Activated B cell treated with CpG ODN at 0.5 μM for 24 hours (primary cell): ENCODE data around the gene PFKFB3. TPM values are rescaled to one million over a fixed set of nuclear protein-coding genes. Genes with fewer than 3 reads are reported as not detected.
"Not testable (repeated sequence)": the region's sequence is repeated elsewhere in the genome, so short reads cannot be mapped to it uniquely, and the experiment has no call there.

Experiments
- ATAC-seq: fragments of 200-7000 bp; cut with Tn5 transposase; one replicate; pipeline ENCODE4 v1.10.0; 2021; ENCODE audit warnings: low read depth, mild to moderate bottlenecking, moderate library complexity
- CTCF ChIA-PET: fragments of 350-600 bp; sonication (Branson Sonifier 250); formaldehyde crosslinking; loops from one replicate; lab custom pipeline; 2021; ENCODE audit warnings: antibody characterized with exemption; lab: Charles Lee
- POLR2A ChIA-PET: fragments of 350-600 bp; sonication (Branson Sonifier 250); formaldehyde crosslinking; loops from one replicate; lab custom pipeline; 2021; ENCODE audit warnings: antibody characterized with exemption; lab: Charles Lee
- DNase-seq: peaks from one replicate; pipeline ENCODE4 v3.0.0; 2022
- H3K27ac Mint-ChIP-seq: one replicate; pipeline ENCODE4 v1.8.0; 2020; ENCODE audit warnings: mixed read lengths
- H3K27me3 Mint-ChIP-seq: one replicate; pipeline ENCODE4 v1.8.0; 2021; ENCODE audit warnings: mixed read lengths
- H3K36me3 Mint-ChIP-seq: one replicate; pipeline ENCODE4 v1.8.0; 2021; ENCODE audit warnings: low read depth, mixed read lengths
- H3K4me1 Mint-ChIP-seq: one replicate; pipeline ENCODE4 v1.8.0; 2021; ENCODE audit warnings: mixed read lengths
- H3K4me3 Mint-ChIP-seq: one replicate; pipeline ENCODE4 v1.8.0; 2020; ENCODE audit warnings: mild to moderate bottlenecking, mixed read lengths
- H3K9me3 Mint-ChIP-seq: one replicate; pipeline ENCODE4 v1.8.0; 2020; ENCODE audit warnings: mixed read lengths
- intact Hi-C: fragments of 100-400 bp; cut with micrococcal nuclease; formaldehyde crosslinking; loops from one replicate; pipeline ENCODE4 v1.15.1; 2024
- total RNA-seq: library from RNA; stranded (reverse); gene quantifications from 2 replicates; pipeline ENCODE4 v1.2.3, GENCODE V29; 2022
- TF ChIP-seq, protein P1 (sequence below): fragments of 200-600 bp; IDR thresholded peaks from one replicate; pipeline ENCODE4 v1.8.0; 2022; ENCODE audit warnings: antibody characterized with exemption, mild to moderate bottlenecking

PFKFB3 gene
- total RNA-seq, 1 donor from 2014 or later, result 105 TPM

DNA sequence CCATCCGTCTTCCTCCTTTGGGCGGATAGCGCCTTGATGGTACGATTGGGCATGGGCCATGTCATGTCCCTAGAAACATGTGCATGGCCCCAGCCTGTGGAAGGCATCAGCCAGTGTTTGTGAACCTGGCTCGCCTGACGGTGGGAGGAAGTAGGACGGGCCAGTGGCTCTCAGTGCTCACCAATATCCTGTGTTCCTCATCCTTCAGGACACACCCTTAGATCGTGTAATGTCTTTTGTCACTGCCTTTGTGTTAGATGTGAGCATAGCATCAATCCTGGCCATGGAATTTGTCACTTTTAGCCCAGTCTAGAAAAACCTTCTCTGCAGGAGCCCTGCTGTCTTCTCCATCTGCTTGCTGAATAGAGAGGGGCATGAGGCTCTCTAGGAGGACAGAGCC, 77.6 kb downstream of the PFKFB3 start:
- intact Hi-C loops, result no loop called here
- DNase-seq (no peak), ATAC-seq (no peak)
- CTCF ChIA-PET, result no interaction called here
- POLR2A ChIA-PET, result interaction anchor here (0.6 to 1.2 kb wide), 2 partner anchors 38 to 68 kb away, joined by 3 to 7 read pairs; no protein-coding TSS in a partner anchor
- Mint-ChIP-seq H3K36me3 (peaks cover 1% of the 10 kb centered on the region), H3K4me3 (no peak overlapping the region), H3K4me1 (peaks cover 11% of the 10 kb centered on the region), H3K9me3 (no peaks in the 10 kb centered on the region), H3K27me3 (no peaks in the 10 kb centered on the region), H3K27ac (no peak overlapping the region)
- TF ChIP-seq, protein P1, sequence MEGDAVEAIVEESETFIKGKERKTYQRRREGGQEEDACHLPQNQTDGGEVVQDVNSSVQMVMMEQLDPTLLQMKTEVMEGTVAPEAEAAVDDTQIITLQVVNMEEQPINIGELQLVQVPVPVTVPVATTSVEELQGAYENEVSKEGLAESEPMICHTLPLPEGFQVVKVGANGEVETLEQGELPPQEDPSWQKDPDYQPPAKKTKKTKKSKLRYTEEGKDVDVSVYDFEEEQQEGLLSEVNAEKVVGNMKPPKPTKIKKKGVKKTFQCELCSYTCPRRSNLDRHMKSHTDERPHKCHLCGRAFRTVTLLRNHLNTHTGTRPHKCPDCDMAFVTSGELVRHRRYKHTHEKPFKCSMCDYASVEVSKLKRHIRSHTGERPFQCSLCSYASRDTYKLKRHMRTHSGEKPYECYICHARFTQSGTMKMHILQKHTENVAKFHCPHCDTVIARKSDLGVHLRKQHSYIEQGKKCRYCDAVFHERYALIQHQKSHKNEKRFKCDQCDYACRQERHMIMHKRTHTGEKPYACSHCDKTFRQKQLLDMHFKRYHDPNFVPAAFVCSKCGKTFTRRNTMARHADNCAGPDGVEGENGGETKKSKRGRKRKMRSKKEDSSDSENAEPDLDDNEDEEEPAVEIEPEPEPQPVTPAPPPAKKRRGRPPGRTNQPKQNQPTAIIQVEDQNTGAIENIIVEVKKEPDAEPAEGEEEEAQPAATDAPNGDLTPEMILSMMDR, result no peak

DNA sequence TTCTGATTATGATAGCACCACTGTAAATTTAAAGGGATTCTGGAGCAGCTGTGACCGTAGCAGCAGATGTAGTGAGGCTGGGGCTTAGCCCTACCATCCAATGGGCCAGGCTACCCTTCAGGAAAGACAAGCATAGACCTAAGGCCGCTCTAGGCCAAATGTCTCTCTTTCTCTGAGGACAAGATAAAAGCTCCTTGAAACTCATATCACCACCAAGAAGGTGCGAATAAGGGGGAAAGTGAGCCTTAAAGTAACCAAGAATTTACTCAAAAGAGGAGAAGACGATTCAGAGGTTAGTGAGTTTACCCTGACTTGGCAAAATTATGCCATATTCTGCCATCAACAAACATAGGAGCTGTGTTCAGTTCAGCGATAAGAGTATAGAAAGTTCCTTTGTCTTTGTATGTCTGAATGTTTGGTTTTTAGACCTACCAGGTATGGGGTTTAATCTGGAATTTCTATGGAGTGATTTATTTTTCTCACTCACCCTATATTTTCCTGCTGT, 79.8 kb downstream of the PFKFB3 start:
- Mint-ChIP-seq H3K4me1 (peaks cover 1% of the 10 kb centered on the region), H3K9me3 (no peaks in the 10 kb centered on the region), H3K27ac (no peak overlapping the region), H3K4me3 (no peak overlapping the region), H3K27me3 (no peaks in the 10 kb centered on the region), H3K36me3 (no peaks in the 10 kb centered on the region)
- TF ChIP-seq, protein P1, result no peak
- ChIA-PET CTCF (interaction anchor here (1.6 kb wide), 1 partner anchor 13 kb away, joined by 3 read pairs; no protein-coding TSS in a partner anchor), POLR2A (interaction anchor here (1.0 kb wide), 1 partner anchor 13 kb away, joined by 3 read pairs; no protein-coding TSS in a partner anchor)
- no peak for ATAC-seq
- intact Hi-C loops, result no loop called here
- DNase-seq, result no peak

DNA sequence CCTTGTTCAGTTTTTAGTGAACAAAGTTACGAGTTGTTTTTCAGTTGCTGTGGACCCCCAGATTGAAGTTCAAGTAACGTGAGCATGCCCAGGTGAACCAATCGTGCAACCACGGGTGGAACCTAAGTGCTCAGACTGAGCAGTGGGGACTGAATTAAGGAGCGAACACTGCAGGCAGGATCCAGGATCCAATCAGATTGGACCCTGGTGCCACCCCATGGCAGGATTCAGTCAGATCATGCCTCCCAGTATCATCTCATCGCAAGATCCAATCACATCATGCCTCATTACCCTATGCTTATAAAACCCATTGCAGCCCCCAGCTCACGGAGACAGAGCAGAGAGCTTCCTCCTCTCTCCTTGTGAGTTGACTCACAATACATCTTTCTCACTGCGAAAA, 80.9 kb downstream of the PFKFB3 start:
- intact Hi-C loops, result no loop called here
- no peaks in the 10 kb centered on the region for H3K9me3 Mint-ChIP-seq
- H3K27ac Mint-ChIP-seq, result no peak overlapping the region
- no peak overlapping the region for H3K4me3 Mint-ChIP-seq
- TF ChIP-seq, protein P1, result no peak
- H3K4me1 Mint-ChIP-seq, result no peaks in the 10 kb centered on the region
- POLR2A ChIA-PET, result interaction anchor here (0.6 kb wide), 1 partner anchor 14 kb away, joined by 4 read pairs; no protein-coding TSS in a partner anchor
- H3K27me3 Mint-ChIP-seq, result no peaks in the 10 kb centered on the region
- CTCF ChIA-PET, result no interaction called here
- DNase-seq, result no peak
- no peaks in the 10 kb centered on the region for H3K36me3 Mint-ChIP-seq
- no peak for ATAC-seq

DNA sequence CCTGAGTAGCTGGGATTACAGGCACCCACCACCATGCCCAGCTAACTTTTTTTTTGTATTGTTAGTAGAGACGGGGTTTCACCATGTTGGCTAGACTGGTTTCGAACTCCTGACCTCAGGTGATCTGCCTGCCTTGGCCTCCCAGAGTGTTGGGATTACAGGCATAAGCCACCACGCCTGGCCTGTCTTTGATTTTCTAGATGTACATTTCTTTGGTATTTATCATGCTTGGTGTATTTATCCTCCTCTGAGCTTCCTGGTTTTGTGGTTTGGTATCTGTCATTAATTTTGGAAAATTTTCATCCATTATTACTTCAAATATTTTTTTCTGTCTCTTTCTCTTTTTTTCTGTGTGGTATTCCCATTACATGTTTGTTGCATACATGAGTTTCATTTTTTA, 87.9 kb downstream of the PFKFB3 start:
- POLR2A ChIA-PET, result interaction anchor here (0.7 to 1.4 kb wide), 3 partner anchors 10 to 127 kb away, joined by 3 to 6 read pairs (median 3); no protein-coding TSS in a partner anchor
- CTCF ChIA-PET, intact Hi-C loops, H3K27ac Mint-ChIP-seq, ATAC-seq, H3K9me3 Mint-ChIP-seq, H3K36me3 Mint-ChIP-seq, H3K27me3 Mint-ChIP-seq, DNase-seq, H3K4me3 Mint-ChIP-seq: not testable (repeated sequence)
- H3K4me1 Mint-ChIP-seq, result peaks cover 23% of the 10 kb centered on the region

DNA sequence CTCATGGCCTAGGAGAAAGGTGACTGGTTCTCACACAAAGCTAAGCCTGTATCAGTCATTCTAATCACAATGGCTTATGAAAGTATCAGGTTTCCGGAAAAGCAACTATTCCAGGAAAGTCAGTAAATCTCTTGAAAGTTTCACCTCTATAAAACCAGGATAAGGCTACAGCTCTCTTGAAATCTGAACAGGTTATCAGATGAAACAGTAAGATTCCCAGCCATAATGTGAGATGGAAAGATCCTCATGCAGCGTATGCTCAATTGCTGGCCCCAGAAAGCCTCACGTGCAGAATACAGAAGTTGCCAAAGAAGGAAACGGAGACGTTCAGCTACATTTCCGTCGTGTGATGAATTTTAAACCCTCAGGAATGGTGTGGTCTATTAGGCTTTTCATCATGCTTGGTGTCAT, 90.0 kb downstream of the PFKFB3 start:
- ChIA-PET POLR2A (interaction anchor here (0.8 to 1.6 kb wide), 2 partner anchors 7 to 89 kb away, joined by 3 to 4 read pairs; no protein-coding TSS in a partner anchor), CTCF (no interaction called here)
- Mint-ChIP-seq H3K9me3 (peaks cover 7% of the 10 kb centered on the region), H3K36me3 (no peaks in the 10 kb centered on the region), H3K27me3 (no peaks in the 10 kb centered on the region), H3K4me1 (peaks cover 42% of the 10 kb centered on the region), H3K4me3 (no peak overlapping the region), H3K27ac (no peak overlapping the region)
- ATAC-seq (no peak), DNase-seq (no peak)
- TF ChIP-seq, protein P1, result no peak
- intact Hi-C loops, result no loop called here

DNA sequence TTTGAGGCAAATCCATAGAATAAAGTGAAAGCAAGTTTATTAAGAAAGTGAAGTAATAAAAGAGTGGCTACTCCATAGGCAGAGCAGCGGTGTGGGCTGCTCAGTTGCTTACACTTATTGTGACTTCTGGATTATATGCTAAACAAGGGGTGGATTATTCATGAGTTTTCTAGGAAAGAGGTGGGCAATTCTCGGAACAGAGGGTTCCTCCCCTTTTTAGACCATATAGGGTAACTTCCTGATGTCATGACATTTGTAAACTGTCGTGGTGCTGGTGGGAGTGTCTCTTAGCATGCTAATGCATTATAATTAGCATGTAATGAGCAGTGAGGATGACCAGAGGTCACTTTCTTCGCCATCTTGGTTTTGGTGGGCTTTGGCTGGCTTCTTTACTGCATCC, 93.7 kb downstream of the PFKFB3 start:
- intact Hi-C loops, H3K4me3 Mint-ChIP-seq, H3K36me3 Mint-ChIP-seq, DNase-seq, H3K27me3 Mint-ChIP-seq, ATAC-seq, H3K9me3 Mint-ChIP-seq: not testable (repeated sequence)
- ChIA-PET POLR2A (interaction anchor here (1.0 to 1.6 kb wide), 6 partner anchors 21 to 133 kb away, joined by 4 to 45 read pairs (median 6); no protein-coding TSS in a partner anchor), CTCF (interaction anchor here (0.6 to 1.5 kb wide), 5 partner anchors 14 to 145 kb away, joined by 3 to 4 read pairs (median 3); no protein-coding TSS in a partner anchor)
- H3K4me1 Mint-ChIP-seq, result peaks cover 78% of the 10 kb centered on the region
- peak overlapping the region; percentile 83 for H3K27ac Mint-ChIP-seq
